ENCODE measurements around the gene ATP8B3. TPM values are rescaled to one million over a fixed set of nuclear protein-coding genes. Genes with fewer than 3 reads are reported as not detected.

ATP8B3 gene
- polyA plus RNA-seq, 1 donor (not counting 4 experiments of a cell fraction or from before 2014, with no cell fraction given): 0.98 TPM

GRCh38 chr19:1859331-1859781, 47.3 kb upstream of the ATP8B3 start:
- H3K27me3 ChIP-seq (ENCODE audit: control insufficient read depth, extremely low read depth, insufficient read depth, low read length): no peaks in the 10 kb centered on the region
- no peaks in the 10 kb centered on the region for H3K36me3 ChIP-seq (ENCODE audit: control insufficient read depth in 2 of 2, extremely low read depth in 1 of 2, insufficient read depth in 2 of 2, low read length in 2 of 2)
- H2AFZ ChIP-seq (ENCODE audit: control insufficient read depth, low read length): no peak overlapping the region
- peak overlapping the region; percentile 17 for H3K27ac ChIP-seq (ENCODE audit: control insufficient read depth, insufficient read depth, low read length)
- H3K4me1 ChIP-seq (ENCODE audit: control insufficient read depth, extremely low read depth, insufficient read depth, low read length): peaks cover 59% of the 10 kb centered on the region
- no peak for FAIRE-seq
- no peaks in the 10 kb centered on the region for H3K9me3 ChIP-seq (ENCODE audit: control insufficient read depth, low read depth, low read length)
- H4K20me1 ChIP-seq (ENCODE audit: control insufficient read depth, extremely low read depth, insufficient read depth, low read length): peaks cover 20% of the 10 kb centered on the region
- dilution Hi-C loops (cut with MboI; ENCODE audit: extremely low pct_ligation_motif_present, low sequenced_read_pairs): no loop called here
- H3K4me2 ChIP-seq (ENCODE audit: control insufficient read depth, extremely low read depth, insufficient read depth, low read depth, low read length): peak overlapping the region; percentile 92
- TF ChIP-seq, protein P1, sequence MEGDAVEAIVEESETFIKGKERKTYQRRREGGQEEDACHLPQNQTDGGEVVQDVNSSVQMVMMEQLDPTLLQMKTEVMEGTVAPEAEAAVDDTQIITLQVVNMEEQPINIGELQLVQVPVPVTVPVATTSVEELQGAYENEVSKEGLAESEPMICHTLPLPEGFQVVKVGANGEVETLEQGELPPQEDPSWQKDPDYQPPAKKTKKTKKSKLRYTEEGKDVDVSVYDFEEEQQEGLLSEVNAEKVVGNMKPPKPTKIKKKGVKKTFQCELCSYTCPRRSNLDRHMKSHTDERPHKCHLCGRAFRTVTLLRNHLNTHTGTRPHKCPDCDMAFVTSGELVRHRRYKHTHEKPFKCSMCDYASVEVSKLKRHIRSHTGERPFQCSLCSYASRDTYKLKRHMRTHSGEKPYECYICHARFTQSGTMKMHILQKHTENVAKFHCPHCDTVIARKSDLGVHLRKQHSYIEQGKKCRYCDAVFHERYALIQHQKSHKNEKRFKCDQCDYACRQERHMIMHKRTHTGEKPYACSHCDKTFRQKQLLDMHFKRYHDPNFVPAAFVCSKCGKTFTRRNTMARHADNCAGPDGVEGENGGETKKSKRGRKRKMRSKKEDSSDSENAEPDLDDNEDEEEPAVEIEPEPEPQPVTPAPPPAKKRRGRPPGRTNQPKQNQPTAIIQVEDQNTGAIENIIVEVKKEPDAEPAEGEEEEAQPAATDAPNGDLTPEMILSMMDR (optimal IDR thresholded peaks at IDR 0.05 in 1 of 3, IDR thresholded peaks at IDR 0.05 in 1 of 3, conservative IDR thresholded peaks at IDR 0.05 in 1 of 3; ENCODE audit: extremely low read depth in 1 of 3, insufficient read depth in 2 of 3, low read length in 3 of 3): no peak
- no peak for TF ChIP-seq EZH2 (IDR thresholded peaks at IDR 0.05; ENCODE audit: low read length)
- DNase-seq (ENCODE audit: low read depth, low spot score): no peak
- peak overlapping the region; percentile 15 for H3K9ac ChIP-seq (ENCODE audit: control insufficient read depth, extremely low read depth, insufficient read depth, low read length)
- no peaks in the 10 kb centered on the region for H3K9me1 ChIP-seq (ENCODE audit: control insufficient read depth, extremely low read depth, insufficient read depth, low read length)
- peaks cover 79% of the 10 kb centered on the region for H3K79me2 ChIP-seq (ENCODE audit: control insufficient read depth, insufficient read depth, low read length)
- H3K4me3 ChIP-seq (ENCODE audit: control insufficient read depth in 2 of 3, extremely low read depth in 1 of 3, insufficient read depth in 2 of 3, low read depth in 1 of 3, low read length in 3 of 3): peak overlapping the region in 2 of 3 experiments; percentile 88 to 92

GRCh38 chr19:1858412-1859081, 46.5 kb upstream of the ATP8B3 start:
- no peaks in the 10 kb centered on the region for H3K9me3 ChIP-seq (ENCODE audit: control insufficient read depth, low read depth, low read length)
- peaks cover 67% of the 10 kb centered on the region for H3K4me1 ChIP-seq (ENCODE audit: control insufficient read depth, extremely low read depth, insufficient read depth, low read length)
- no peak overlapping the region for H3K4me3 ChIP-seq (ENCODE audit: control insufficient read depth in 2 of 3, extremely low read depth in 1 of 3, insufficient read depth in 2 of 3, low read depth in 1 of 3, low read length in 3 of 3)
- no peaks in the 10 kb centered on the region for H3K9me1 ChIP-seq (ENCODE audit: control insufficient read depth, extremely low read depth, insufficient read depth, low read length)
- peaks cover 85% of the 10 kb centered on the region for H3K79me2 ChIP-seq (ENCODE audit: control insufficient read depth, insufficient read depth, low read length)
- FAIRE-seq (no peak), DNase-seq (ENCODE audit: low read depth, low spot score) (no peak)
- no peak overlapping the region for H3K9ac ChIP-seq (ENCODE audit: control insufficient read depth, extremely low read depth, insufficient read depth, low read length)
- H3K27me3 ChIP-seq (ENCODE audit: control insufficient read depth, extremely low read depth, insufficient read depth, low read length): no peaks in the 10 kb centered on the region
- H4K20me1 ChIP-seq (ENCODE audit: control insufficient read depth, extremely low read depth, insufficient read depth, low read length): peaks cover 20% of the 10 kb centered on the region
- no peak for TF ChIP-seq EZH2 (IDR thresholded peaks at IDR 0.05; ENCODE audit: low read length)
- TF ChIP-seq, protein P1 (optimal IDR thresholded peaks at IDR 0.05 in 1 of 3, IDR thresholded peaks at IDR 0.05 in 1 of 3, conservative IDR thresholded peaks at IDR 0.05 in 1 of 3; ENCODE audit: extremely low read depth in 1 of 3, insufficient read depth in 2 of 3, low read length in 3 of 3): no peak
- no peak overlapping the region for H2AFZ ChIP-seq (ENCODE audit: control insufficient read depth, low read length)
- no peaks in the 10 kb centered on the region for H3K36me3 ChIP-seq (ENCODE audit: control insufficient read depth in 2 of 2, extremely low read depth in 1 of 2, insufficient read depth in 2 of 2, low read length in 2 of 2)
- dilution Hi-C loops (cut with MboI; ENCODE audit: extremely low pct_ligation_motif_present, low sequenced_read_pairs): no loop called here
- no peak overlapping the region for H3K4me2 ChIP-seq (ENCODE audit: control insufficient read depth, extremely low read depth, insufficient read depth, low read depth, low read length)
- H3K27ac ChIP-seq (ENCODE audit: control insufficient read depth, insufficient read depth, low read length): no peak overlapping the region
